Lower leg skin (tissue), 4 donors: ENCODE measurements around the gene PERP. TPM values are rescaled to one million over a fixed set of nuclear protein-coding genes. Genes with fewer than 3 reads are reported as not detected.

Experiments
- DNase-seq, 2 donors: peaks; one replicate each; pipeline ENCODE4 v3.0.0-alpha.2; 2019; ENCODE audit warnings: low spot score in 2 of 2
- H3K4me3 ChIP-seq: fragments of 200-600 bp; sonication (generic); 2 replicates; pipeline ENCODE4 v1.5.1; 2017; ENCODE audit warnings: mild to moderate bottlenecking, low read depth; ENCODE audit not compliant: poor library complexity, severe bottlenecking
- CTCF ChIP-seq, 3 donors: fragments of 450-650 bp; IDR thresholded peaks; one replicate each; pipeline ENCODE4 v1.5.1; 2016; ENCODE audit warnings: antibody characterized with exemption in 3 of 3, mild to moderate bottlenecking in 3 of 3, moderate library complexity in 2 of 3
- POLR2A ChIP-seq, 2 donors: fragments of 450-650 bp; IDR thresholded peaks; one replicate each; pipeline ENCODE4 v1.6.1; 2016 to 2017; ENCODE audit warnings: antibody characterized with exemption in 2 of 2, mild to moderate bottlenecking in 1 of 2, moderate library complexity in 1 of 2
- WGBS, 2 donors: methylation state at CpG; one replicate each; pipeline ENCODE4 v1.1.5; 2018; 5-methylcytosine and 5-hydroxymethylcytosine counted together
- intact Hi-C: fragments of 100-400 bp; cut with DNase I; formaldehyde crosslinking; loops from one replicate; pipeline ENCODE4 v1.15.0; 2023; ENCODE audit warnings: low total_unique reads
- total RNA-seq, 4 donors: library from RNA; depleted of rRNA; stranded (reverse); fragments of >200 nt; gene quantifications; one replicate each; pipeline ENCODE4 v1.1.0, GENCODE V29; 2016

Gene PERP
- total RNA-seq, 4 donors from 2014 or later, result 1,452 to 1,932 (median 1,836) TPM

DNA sequence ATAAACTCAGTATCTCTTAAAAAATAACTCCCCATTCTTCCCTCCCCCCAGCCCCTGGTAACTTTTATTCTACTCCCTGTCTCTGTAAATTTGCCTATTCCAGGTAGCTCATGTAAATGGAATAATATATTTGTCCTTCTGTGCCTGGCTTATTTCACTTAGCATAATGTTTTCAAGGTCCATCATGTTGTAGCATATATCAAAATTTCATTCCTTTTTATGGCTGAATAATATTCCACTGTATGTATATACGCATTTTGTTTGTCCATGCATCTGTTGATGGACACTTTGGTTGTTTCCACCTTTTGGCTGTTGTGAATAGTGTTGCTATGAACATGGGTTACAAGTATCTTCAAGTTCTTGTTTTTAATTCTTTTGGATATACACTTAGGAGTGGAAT is 13.0 kb downstream of the PERP start:
- 93 to 97% methylated on average over 1 of the region's 1 CpG for WGBS, 2 donors
- TF ChIP-seq POLR2A (IDR thresholded peaks at IDR 0.05) (no peak), CTCF (IDR thresholded peaks at IDR 0.05) (no peak)
- intact Hi-C loops, result no loop called here
- H3K4me3 ChIP-seq, result no peak overlapping the region
- no peak for DNase-seq

- WGBS, 2 donors, result 88 to 90% methylated on average over 2 of the region's 2 CpGs
- intact Hi-C loops, result no loop called here
- H3K4me3 ChIP-seq, result no peak overlapping the region
- no peak for TF ChIP-seq CTCF (IDR thresholded peaks at IDR 0.05)
- TF ChIP-seq POLR2A (IDR thresholded peaks at IDR 0.05), result no peak
- DNase-seq, result no peak
These were observed 13.6 kb downstream of the PERP start for GRCh38 chr6:138093632-138094031.

DNA sequence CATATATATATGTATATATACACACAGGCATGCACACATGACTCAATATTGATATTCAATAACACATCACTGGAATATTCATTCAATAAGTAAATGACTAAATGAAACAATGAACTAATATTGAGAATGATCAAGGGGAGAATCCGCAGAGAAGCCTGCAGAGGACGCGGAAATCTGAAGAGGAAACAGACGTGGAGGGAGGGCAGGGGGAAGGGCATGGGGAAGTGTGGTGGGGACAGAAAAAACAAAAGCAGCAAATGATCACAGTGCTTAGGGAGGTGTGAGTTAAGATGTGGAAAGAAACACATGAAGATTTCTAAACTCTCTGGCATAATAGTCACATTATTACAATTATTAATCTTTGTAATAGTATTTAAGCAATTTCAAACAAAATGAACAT is 14.5 kb downstream of the PERP start:
- DNase-seq, result no peak
- H3K4me3 ChIP-seq, result no peak overlapping the region
- WGBS, 2 donors, result 45 to 52% methylated on average over 4 of the region's 4 CpGs
- intact Hi-C loops, result no loop called here
- TF ChIP-seq CTCF (IDR thresholded peaks at IDR 0.05) (no peak), POLR2A (IDR thresholded peaks at IDR 0.05) (no peak)

GRCh38 chr6:138089325-138089724 is 17.9 kb downstream of the PERP start:
- no peak overlapping the region for H3K4me3 ChIP-seq
- TF ChIP-seq CTCF (IDR thresholded peaks at IDR 0.05) (no peak), POLR2A (IDR thresholded peaks at IDR 0.05) (no peak)
- no peak for DNase-seq
- intact Hi-C loops, result loop anchor here (5.0 kb wide), 1 partner anchor 52 kb away; no protein-coding TSS in a partner anchor

- no peak for TF ChIP-seq POLR2A (IDR thresholded peaks at IDR 0.05)
- no peak for TF ChIP-seq CTCF (IDR thresholded peaks at IDR 0.05)
- DNase-seq, result peak in 1 of 2 donors; percentile 75
- no peak overlapping the region for H3K4me3 ChIP-seq
- intact Hi-C loops, result loop anchor here (5.0 kb wide), 1 partner anchor 51 kb away; no protein-coding TSS in a partner anchor
- WGBS, 2 donors, result 17 to 26% methylated on average over 4 of the region's 4 CpGs
These were observed 18.9 kb downstream of the PERP start for GRCh38 chr6:138088326-138088762.
